ENCODE measurements around the gene USP20.

USP20 gene

DNA sequence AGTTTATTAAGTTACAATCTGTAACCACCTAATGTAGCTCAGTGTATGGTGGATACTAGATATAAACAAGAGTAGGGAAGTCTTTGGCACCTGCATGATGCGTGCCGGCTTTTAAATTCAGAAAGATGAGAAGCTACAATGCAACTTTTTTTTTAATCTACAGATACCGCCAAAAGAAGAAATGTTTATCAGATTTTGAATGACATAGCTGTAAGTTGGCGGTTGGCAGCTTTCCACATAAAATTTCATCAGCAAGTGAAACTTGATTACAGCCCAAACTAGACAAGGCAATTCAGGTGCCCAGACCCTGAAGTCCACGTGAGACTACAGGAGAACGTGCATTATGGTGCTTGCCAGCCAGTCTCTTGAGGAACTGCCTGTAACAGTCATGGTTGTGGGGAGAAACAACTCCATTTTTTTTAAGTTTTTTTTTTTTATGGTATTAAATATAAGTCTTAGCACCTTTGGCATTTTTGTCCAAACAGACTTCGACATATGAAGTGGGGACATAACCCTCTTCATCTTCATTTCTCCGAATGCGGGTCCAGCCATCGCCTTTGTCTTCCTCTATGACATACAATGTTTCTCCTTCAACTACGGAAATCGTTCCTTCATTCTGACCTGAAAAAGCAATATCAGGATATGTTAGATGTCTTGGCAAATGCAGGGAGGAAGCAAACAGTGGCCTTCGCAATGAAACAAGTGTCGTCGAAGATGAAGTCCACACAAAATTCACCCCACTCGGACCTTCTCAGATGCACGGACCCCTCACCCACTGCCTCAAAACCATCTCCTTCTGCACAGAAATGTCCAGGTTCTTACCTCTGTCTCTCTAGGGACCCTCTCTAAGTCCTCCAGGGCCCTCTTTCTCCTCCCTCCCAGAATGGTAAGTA is 60.4 kb downstream of the USP20 start:
- TF ChIP-seq, protein P1, sequence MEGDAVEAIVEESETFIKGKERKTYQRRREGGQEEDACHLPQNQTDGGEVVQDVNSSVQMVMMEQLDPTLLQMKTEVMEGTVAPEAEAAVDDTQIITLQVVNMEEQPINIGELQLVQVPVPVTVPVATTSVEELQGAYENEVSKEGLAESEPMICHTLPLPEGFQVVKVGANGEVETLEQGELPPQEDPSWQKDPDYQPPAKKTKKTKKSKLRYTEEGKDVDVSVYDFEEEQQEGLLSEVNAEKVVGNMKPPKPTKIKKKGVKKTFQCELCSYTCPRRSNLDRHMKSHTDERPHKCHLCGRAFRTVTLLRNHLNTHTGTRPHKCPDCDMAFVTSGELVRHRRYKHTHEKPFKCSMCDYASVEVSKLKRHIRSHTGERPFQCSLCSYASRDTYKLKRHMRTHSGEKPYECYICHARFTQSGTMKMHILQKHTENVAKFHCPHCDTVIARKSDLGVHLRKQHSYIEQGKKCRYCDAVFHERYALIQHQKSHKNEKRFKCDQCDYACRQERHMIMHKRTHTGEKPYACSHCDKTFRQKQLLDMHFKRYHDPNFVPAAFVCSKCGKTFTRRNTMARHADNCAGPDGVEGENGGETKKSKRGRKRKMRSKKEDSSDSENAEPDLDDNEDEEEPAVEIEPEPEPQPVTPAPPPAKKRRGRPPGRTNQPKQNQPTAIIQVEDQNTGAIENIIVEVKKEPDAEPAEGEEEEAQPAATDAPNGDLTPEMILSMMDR (IDR thresholded peaks at IDR 0.05): no peak

DNA sequence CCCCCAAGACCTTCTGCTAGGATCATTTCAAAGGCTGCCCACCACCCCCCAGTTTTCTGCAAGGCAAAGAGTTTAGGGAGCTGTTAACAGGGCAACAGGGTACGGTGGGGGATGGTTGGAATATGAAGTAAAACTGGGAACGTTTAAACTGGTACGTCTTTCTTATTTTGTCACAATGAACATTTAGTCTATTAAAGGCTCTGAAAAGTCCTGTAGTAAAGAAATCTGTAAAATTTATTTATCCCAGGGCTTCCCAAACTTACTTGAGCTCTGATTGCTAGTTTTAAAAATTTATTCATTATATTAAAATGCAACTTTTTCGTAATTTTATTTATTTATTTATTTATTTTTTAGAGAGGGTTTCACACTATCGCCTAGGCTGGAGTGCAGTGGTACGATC is 62.0 kb downstream of the USP20 start:
- TF ChIP-seq, protein P1 (IDR thresholded peaks at IDR 0.05): no peak

DNA sequence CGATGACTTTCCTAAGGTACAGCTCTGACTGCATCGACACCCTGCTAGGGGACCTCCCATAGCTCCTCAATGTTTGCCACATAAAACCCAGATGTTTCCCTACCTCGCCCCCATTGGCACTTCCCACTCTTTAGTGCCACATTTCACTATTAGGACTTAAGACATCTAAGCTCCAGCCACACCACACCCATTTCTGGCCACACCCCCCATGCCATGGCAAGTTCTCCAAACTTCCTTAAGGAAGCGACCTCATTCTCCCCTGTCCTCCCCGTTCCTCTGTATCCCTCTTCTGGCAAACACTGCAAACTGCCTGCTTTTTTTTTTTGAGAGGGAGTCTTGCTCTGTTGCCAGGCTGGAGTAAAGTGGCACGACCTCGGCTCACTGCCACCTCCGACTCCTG is 62.9 kb downstream of the USP20 start:
- TF ChIP-seq, protein P1 (IDR thresholded peaks at IDR 0.05): no peak

DNA sequence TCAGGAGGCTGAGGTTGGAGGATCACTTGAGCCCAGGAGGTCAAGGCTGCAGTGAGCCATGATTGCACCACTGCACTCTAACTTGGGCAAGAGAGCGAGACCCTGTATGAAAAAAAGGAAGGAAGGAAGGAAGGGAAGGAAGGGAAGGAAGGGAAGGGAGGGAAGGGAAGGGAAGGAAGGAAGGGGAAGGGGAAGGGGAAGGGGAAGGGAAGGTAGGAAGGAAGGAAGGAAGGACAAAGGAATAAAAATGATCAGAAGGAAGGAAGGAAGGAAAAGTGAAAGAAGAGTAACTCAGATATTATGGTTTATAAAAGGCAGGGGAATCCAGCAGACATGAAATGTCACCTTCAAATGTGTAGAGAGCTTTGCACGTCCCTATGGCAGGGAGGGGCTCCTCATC is 64.4 kb downstream of the USP20 start:
- TF ChIP-seq, protein P1 (IDR thresholded peaks at IDR 0.05): no peak

DNA sequence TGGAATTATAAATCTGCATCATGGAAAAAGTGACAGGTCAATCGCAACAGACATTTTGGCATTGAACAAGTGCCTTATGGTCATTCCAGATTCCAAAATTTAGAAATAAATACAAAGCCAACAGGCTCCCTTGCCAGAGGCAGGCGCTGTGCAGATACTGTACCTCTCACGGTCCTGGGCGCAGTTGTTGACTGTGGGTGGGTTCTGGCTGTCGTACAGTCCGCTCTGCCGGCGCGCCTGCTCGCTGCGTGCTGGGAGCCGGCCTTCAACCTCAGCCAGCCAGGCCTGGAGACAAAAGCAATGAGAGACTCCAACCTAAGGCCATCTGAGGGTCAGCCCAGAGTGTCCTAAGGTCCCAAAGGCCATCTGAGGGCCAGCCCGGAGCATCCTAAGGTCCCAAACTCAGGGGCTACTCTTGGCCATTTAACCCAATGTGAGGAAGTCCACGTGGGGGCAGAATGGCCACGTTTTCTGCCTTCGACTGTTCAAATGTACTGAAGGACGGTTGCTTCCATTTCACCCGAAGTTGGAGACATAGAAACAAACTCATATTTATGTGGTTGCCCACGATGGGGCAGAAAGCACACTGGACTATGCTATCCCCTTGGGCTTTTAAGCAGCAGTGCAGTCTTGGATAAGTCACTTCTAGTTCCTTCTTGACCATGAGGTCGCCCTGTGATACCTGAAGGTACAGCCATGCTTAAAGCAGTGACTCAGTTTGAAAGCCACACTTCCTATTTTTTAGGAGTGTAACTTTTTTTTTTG is 65.2 kb downstream of the USP20 start:
- TF ChIP-seq, protein P1 (IDR thresholded peaks at IDR 0.05): no peak

DNA sequence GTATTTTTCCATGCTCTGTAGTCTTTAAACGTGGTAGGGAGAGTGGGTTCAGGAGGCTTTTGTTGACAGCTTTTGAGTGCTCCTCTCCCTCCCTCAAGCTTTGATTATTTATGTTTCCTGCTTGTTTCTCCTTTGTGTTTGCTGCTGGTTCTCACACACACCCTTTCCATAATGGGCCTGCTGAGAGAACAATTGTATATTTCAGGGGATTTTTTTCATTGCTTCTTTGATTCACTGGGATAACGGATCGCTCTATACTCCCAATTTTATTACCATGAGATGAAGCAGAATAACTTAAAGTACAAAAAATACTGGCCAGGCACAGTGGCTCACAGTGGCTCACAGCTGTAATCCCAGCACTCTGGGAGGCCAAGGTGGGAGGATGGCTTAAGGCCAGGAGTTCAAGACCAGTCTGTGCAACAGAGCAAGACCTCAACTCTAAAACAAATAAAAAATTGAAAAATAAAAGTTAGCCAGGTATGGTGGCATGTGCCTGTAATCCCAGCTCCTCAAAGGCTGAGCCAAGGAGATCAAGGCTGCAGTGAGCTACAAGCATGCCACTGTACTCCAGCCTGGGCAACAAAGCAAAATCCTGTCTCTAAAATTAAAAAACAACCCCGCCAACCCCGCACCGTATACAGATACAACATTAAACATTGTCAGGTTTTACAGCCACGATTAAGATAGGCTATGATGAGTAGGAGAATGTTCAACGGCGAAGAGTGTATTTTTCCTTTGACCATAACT is 66.9 kb downstream of the USP20 start:
- TF ChIP-seq, protein P1 (IDR thresholded peaks at IDR 0.05): no peak

DNA sequence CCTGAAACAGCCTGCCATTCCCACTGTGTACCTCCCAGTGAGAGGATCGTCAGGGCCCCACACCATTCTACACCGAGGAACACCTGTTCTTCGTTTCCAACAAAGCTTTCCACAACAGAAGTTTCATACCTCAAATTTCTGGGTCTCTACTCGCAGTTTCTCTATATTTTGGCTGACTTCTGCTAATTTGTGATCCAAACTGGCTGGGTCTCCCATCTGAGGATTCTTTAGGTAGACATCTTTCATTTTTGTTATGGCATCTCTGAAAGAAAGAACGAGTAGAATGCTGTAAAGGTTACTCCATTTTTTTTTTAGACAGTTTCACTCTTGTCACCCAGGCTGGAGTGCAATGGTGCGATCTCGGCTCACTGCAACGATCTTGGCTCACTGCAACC is 67.5 kb downstream of the USP20 start:
- TF ChIP-seq, protein P1 (IDR thresholded peaks at IDR 0.05): no peak

Data from LNCAP (cell line).